Uterus (tissue), 2 donors: ENCODE results near the gene HARBI1.

Experiments used
- CTCF ChIP-seq, 4 experiments: fragments of 200-600 bp in 2 of 4; fragments of 450-650 bp in 2 of 4; sonication (generic) in 2 of 4; IDR thresholded peaks; one replicate each; pipeline ENCODE4 v1.5.1; 2016 to 2019; ENCODE audit warnings: antibody characterized with exemption in 4 of 4, mild to moderate bottlenecking in 2 of 4, moderate library complexity in 1 of 4
- POLR2A ChIP-seq, 2 donors: fragments of 450-650 bp; IDR thresholded peaks; one replicate each; pipeline ENCODE4 v1.6.1; 2016; ENCODE audit warnings: antibody characterized with exemption in 2 of 2, mild to moderate bottlenecking in 1 of 2, moderate library complexity in 1 of 2

GRCh38 chr11:46609386-46609785 lies 7.6 kb downstream of the HARBI1 start:
- no peak for TF ChIP-seq CTCF (IDR thresholded peaks at IDR 0.05)
- TF ChIP-seq POLR2A (IDR thresholded peaks at IDR 0.05), result no peak
